Body of pancreas (tissue), 4 donors: ENCODE data around the gene C14orf119.

ENCODE experiments used
- POLR2A ChIP-seq, 3 donors: fragments of 450-650 bp; IDR thresholded peaks; one replicate each; pipeline ENCODE4 v1.6.1; 2016; ENCODE audit warnings: antibody characterized with exemption in 3 of 3, mild to moderate bottlenecking in 2 of 3
- TF ChIP-seq, protein P1 (sequence below), 7 experiments: fragments of 450-650 bp in 4 of 7; fragments of 200-600 bp in 3 of 7; sonication (generic) in 3 of 7; IDR thresholded peaks; one replicate each; pipeline ENCODE4 v1.5.1; 2016 to 2019; ENCODE audit warnings: antibody characterized with exemption in 7 of 7

GRCh38 chr14:23066855-23067744, 28.2 kb upstream of the C14orf119 start:
- TF ChIP-seq, protein P1, sequence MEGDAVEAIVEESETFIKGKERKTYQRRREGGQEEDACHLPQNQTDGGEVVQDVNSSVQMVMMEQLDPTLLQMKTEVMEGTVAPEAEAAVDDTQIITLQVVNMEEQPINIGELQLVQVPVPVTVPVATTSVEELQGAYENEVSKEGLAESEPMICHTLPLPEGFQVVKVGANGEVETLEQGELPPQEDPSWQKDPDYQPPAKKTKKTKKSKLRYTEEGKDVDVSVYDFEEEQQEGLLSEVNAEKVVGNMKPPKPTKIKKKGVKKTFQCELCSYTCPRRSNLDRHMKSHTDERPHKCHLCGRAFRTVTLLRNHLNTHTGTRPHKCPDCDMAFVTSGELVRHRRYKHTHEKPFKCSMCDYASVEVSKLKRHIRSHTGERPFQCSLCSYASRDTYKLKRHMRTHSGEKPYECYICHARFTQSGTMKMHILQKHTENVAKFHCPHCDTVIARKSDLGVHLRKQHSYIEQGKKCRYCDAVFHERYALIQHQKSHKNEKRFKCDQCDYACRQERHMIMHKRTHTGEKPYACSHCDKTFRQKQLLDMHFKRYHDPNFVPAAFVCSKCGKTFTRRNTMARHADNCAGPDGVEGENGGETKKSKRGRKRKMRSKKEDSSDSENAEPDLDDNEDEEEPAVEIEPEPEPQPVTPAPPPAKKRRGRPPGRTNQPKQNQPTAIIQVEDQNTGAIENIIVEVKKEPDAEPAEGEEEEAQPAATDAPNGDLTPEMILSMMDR (IDR thresholded peaks at IDR 0.05): no peak
- no peak for TF ChIP-seq POLR2A (IDR thresholded peaks at IDR 0.05)
